ENCODE measurements around the gene CPEB4.
A peak's percentile ranks its signal among the peaks of the same experiment; 100 is the strongest.

The CPEB4 gene

DNA sequence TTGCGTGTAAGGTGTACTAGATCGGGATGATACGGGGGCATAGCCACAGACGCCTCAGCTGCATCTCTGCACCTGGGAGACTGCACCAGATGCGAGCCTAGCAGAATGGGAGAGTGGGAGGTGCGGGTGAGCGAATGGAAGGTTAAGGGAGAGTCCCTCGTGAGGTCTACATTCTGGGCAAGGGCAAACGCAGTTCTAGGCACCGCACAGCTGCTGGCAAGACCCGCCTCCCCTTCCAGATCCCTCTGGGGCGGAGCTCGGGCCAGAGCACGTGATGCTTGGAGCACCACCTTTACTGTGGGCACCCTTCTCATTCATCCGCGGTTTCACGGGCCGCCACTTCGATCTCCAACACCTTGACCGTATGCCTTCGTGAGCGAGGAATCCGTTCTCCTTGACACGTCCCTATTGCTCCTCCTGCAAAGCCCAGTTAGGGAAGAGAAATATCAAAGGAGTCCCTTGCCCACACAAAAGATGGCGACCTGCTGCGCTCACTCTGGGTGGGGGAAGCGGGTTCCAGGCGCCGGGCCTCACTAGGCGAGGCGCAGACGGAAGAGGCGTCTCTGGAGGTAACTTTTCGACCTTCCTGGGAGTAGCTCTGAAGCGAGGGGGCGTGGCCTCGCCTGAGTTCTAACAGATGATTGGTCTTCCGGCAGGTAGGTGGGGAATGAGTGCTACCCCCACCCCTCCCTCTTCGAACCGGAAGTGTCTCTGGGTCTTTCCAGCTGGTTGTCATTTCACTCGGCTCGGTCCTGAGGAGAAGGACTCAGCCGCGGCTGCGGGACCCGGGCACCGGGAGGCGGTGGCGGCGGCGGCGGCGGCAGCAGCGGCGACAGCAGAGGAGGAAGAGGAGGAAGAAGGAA lies at the start of gene CPEB4:
Gene CPEB4, plus strand, starts transcription at position 740 of the 863 bp plus-strand sequence. CDS start 1,385 bp downstream, outside the sequence.
- peak; percentile 93 to 95 (median 95) for DNase-seq (ENCODE audit: low read depth in 3 of 3)

DNA sequence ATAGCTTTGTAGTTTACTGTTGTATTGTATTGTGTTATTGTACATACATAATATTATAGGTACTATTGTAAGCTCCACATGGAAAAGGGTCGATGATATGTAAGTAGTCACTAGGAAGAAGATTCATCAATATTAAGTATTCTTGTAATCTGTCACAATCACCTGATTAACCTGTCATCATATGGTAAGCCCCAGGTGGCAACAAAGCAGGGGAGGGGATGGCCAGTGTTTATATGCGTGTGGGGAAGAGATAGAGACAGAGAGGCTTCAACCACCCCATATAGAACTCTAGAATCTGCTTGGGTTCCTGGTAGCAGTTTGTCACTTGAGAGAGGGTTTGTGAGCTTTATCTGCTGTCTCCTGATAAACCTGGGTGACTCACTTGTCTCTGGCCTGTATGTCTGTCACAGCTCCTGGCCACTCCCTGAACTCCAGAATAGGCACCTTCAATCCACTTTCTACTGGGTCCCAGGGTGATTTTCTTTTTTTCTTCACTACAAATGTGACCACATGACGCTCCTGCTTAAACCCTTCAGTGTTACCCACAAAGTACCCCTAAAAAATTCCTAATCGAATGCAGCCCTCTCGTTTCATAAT lies 48.9 kb upstream of the CPEB4 start:
- DNase-seq (ENCODE audit: low read depth in 3 of 3), result no peak

DNA sequence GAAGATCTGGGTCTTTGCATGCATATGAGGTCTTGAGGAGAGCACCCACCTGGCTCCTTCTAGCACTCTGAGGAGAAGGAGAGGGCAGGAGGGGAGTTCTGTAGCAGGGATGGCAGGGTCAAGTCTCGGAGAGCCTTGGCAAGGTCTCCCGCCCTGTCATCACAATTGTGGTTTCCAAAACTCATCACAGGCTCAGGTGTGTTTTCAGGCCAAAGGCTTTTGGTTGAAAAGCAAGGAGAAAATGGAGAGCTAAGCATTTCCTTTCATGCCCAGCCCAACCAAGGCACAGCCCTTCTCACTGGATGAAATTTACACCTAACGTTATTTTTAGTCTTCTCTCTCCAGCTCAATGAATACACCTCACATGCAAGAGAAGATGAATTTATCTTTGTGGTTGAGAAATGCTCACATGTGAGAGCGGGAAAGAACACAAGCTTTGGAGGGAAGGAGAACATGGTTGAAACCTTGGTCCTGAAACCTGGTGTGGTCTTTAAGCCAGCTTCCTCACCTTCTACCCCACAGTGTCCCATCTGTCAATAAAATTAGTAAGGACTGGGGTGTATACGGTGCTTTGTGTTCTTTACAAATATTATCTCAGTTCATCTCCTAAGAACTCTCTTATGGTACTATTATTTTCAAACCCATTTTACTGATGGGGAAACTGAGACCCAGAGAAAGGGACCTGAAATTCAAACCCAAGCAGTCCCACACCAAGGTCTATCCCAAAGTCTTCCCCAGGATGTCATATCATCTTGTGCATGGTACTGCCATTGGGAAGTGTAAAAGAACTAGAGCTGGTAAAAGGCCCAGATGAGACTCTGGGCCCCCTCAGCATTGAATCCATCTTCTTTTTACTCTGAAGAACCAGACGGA lies 47.8 kb upstream of the CPEB4 start:
- DNase-seq (ENCODE audit: low read depth in 3 of 3), result no peak

DNA sequence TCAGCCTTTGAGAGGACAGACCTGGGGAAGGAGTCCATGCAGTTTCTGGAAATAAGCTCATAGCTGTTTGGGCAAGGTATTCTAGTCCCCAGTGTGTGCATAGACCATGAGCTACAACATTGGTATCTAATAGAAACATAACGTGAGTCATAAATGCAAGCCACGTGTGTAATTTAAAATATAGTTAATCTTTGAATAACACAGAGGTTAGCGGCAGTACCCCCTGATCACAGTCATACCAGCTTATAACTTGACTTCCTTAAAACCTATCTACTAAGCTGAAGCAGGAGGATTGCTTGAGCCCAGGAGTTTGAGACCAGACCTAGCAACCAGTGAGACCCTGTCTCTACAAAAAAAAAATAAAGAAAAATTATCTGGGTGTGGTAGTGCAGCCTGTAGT lies 46.4 kb upstream of the CPEB4 start:
- no peak for DNase-seq (ENCODE audit: low read depth in 3 of 3)

DNA sequence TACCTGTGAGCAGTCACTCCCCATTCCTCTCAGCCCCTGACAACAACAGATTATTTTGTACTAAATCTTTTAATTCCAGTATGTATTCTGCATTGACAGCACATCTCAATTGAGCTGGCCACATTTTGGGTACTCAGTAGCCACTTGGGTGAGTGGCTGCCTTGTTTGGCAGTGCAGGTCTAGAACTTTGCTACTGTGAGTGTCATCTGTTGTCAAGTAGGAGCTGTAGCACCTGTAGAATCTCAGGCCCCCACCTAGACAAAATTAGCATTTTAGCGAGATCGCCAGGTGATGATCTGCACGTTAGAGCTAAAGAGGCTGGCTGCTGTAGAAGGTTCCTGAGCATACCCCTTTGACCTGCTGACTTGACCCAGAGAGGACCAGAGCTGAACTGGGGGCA lies 44.4 kb upstream of the CPEB4 start:
- DNase-seq (ENCODE audit: low read depth in 3 of 3), result no peak

DNA sequence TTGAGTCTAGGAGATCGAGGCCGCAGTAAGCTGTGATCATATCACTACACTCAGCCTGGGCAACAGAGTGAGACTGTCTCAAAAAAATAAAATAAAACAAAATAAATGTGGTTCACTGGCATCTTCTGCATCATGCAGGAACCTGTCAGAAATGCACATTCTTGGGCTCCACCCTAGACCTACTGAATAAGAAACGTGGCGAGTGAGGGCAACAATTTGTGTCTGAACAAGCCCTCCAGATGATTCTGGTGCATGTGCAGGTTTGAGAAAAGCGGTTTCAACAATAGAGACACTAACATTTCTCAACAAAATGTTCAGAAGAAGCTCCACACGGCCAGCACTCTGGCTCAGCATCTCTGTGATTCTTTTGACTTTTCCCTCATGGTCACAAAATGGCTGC lies 42.8 kb upstream of the CPEB4 start:
- DNase-seq (ENCODE audit: low read depth in 3 of 3), result no peak

DNA sequence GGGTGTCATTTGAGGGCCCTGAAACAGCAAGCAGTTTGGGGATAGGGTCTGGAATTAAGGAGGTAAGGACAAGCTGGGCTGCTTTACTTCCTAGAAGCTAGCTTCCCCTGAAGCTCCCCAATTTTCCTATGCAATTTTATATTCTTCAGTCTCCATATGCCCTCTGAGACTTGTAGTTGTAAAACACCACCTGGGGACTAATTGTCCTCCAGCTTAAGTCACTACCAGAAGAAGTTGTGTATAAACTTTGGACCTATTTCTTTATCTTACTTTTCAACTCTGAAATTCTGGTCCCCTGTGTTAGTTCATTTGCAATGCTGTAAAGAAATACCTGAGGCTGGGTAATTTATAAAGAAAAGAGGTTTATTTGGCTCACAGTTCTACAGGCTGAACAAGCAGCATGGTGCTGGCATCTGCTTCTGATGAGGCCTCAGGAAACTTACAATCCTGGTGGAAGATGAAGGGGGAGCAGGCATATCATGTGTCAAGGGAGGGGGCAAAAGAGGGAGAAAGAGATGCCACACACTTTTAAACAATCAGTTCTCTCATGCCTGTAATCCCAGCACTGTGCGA lies 41.1 kb upstream of the CPEB4 start:
- DNase-seq (ENCODE audit: low read depth in 3 of 3), result no peak

DNA sequence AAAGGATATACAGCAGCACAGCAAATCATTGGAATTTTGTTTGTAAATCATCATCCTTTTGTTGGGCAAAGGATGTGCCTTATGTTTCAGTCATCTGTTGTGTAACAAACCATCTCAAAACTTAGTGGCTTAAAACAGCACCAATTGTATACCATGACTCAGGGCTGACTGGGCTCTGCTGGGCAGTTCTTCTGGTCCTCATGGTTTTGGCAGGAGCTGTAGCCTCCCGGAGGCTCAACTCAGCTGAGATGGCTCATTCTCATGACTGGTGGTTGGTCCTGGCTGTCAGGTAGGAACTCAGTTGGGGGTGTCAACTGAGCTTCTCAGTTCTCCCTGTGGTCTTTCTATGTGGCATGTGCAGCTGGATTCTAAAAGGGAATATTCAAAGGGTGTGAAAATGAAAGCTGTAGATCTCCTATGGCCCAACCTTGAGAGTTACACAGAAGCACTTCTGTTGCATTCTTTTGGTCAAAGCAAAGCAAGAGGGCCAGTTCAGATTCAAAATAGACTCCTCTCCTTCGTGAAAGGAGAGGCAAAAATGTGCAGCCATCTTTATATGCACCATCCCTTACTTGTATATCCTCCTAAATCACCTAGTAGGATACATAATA lies 39.1 kb upstream of the CPEB4 start:
- DNase-seq (ENCODE audit: low read depth in 3 of 3), result no peak

DNA sequence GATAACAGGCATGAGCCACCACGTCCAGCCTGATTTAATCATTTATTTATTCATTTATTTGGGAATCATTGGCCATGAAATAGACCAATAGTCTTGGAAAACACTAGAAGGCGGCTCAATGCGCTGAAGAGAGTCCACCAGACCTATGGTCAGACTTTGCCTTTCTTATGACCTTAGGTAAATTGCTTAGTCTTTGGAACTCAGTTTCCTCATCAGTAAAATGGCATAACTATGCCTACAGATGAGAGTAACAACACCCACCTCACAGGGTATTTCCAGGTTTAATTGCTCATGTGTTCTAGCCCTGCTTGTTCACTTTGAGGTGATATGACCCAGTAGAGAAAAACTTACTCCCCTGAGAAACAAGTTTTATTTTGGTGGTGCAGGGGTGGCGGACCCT lies 38.2 kb upstream of the CPEB4 start:
- DNase-seq (ENCODE audit: low read depth in 3 of 3), result no peak

DNA sequence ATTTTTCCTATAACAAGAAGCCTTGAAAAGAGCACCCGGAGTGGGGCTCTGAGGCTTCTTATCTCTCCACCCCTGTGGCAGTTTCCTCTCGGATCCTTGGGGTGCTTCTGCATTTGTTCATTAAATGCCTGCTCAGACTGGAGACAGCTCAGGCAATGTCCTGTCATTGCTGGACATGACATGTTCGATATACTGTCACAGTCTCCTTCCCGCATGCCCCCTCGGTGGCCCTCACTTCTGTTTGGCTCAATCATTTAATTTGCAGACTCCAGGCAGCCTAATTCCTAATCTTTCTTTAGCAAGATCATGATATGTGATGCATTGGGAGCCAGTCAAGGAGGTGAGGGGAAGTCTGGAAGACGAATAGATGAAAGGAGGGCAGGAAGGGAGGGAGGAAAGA lies 37.5 kb upstream of the CPEB4 start:
- no peak for DNase-seq (ENCODE audit: low read depth in 3 of 3)

DNA sequence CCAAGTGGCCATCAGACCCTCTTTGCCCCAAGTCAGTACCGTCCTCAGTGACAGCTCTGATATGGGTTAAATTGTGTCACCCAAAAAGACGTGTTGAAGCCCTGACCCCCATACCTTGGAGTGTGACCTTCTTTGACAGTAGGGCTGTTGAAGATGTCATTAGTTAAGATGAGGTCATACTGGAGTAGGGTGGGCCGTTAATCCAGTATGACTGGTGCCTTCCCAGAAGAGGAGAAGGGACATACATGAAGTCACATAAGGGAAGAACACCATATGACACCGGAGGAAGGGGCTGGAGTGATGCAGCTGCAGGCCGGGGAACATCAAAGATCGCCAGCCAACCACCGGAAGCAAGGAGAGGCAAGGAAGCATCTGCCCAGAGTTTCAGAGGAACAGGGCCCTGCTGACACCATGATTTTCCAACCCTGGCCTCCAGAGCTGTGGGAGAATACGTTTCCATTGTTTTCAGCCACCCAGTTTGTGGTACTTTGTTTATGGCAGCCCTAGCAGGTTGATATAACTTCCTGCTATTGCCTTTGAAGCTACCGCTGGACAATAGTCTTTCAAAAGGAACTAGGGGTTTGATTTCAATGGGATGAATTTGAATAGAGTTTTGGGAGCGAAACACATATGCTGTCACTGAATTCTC lies 36.4 kb upstream of the CPEB4 start:
- DNase-seq (ENCODE audit: low read depth in 3 of 3), result no peak

DNA sequence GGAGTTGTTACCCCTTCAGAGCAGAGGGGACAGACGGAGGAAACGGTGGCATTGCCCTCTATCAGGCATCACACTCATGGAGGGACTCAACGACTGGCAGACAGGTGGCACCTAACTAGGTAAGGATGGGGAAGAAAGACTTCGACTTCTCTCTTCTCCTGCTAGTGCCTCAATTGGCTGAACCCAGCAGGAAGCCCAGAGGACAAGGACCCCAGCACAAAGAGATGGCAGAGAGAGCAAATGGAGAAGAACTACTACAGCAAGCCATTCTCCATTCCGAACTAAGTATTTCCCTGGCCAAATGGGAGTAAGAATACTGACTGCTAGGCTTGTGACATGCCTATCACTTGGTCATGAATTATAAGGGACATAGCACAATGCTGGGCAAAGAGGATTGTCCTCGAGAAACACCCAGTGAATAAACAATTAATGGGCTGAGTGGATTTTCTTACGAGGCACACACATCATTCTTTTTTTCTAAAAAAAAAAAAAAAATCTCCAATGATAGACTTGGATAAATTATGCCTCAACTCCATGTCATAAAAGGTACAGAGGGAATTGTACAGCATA lies 35.3 kb upstream of the CPEB4 start:
- DNase-seq (ENCODE audit: low read depth in 3 of 3), result no peak

DNA sequence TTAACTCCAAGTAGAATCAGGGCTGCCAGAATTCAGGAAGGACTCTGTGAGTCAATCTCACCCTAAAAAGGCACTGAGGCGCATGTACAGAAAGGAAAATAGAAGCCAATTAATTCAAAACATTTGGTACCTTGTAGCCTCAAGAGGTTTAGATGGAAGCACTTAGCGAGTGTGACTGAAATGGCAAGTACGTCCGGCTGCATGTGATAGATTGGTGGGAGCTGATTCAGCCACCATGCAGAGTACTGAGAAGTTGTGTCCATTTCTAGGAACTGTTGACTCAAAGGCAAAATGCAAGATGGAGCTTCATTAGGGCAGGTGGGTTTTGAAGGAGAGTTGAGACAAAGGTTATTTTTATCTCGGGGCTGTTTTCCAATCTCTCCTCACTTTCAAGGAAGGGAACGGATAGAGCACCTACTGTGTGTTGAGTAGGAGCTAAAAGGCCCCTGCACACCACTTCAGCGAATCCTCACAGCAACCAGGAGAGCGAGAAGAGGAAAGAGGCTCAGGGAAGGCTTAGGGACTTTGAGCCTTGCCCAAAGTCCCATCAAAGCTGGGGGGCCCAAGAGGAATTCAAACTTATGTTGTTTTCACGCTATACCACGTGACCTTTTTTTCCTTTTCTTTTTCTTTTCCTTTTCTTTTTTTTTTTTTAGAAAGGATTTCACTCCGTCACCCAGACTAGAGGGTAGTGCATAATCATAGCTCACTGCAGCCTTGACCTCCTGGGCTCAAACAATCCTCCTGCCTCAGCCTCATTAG lies 34.6 kb upstream of the CPEB4 start:
- no peak for DNase-seq (ENCODE audit: low read depth in 3 of 3)

DNA sequence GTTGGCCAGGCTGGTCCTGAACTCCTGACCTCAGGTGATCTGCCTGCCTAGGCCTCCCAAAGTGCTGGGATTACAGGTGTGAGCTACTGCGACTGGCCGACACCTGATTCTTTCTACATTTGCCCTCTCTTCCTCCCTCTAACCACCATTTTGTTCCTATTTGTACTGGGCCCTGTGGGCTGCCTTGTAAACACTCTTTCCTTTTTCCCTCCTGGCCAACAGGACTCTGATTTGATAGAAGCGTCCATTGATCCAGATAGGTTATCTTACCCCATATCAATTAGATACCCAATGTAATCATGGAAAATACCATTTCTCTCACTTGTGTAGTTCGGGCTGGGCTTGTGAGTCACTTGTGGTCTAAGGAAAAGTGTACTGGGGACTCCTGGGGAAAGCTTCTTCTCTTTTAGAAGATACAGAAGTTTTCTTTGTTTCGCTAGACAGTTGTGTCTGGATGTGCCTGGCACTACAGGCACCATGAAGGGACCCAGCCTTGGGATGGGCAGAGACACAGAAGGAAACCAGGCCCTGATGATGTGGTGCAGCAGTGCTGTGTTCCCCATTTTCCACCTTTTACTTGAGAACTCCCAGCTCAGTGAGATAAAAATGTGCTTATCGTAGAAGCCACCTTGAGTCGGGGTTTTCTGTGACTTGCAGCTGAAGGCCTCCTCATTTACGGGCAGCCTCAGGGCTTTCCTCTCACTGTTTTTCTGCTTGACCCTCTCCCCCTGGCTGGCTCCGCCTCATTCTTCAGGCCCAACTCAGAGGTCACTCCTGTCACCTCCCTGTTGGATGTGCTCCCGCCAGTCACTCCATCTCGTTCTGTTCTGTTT lies 32.8 kb upstream of the CPEB4 start:
- DNase-seq (ENCODE audit: low read depth in 3 of 3), result no peak

DNA sequence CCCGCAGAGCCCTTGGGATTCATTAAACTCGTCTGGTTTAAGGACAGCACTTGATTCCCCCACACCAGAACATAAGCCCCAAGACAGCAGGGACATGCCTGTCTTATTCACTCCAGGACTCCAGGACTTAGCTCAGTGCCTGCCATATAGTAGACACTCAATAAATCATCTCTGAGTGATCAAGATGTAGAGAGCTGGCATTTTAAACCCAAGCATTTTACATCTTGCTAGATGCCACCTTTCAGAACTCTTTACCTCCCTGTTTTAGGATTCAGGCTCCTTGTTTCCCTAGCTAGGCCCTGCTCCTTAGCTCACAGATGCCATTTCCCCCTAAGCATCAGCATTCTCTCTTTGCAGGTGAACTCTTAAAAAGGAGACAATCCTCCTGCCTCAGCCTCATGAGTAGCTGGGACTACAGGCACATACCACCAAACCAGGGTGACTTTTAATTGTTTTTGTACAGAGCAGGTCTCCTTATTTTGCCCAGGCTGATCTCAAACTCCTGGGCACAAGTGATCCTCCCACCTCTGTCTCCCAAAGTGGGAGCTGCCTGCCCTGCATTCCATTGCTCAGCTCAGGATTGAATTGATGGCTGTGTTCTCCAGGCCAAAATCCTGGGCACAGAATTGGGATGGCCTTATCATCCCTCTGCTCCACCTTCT lies 32.0 kb upstream of the CPEB4 start:
- no peak for DNase-seq (ENCODE audit: low read depth in 3 of 3)

DNA sequence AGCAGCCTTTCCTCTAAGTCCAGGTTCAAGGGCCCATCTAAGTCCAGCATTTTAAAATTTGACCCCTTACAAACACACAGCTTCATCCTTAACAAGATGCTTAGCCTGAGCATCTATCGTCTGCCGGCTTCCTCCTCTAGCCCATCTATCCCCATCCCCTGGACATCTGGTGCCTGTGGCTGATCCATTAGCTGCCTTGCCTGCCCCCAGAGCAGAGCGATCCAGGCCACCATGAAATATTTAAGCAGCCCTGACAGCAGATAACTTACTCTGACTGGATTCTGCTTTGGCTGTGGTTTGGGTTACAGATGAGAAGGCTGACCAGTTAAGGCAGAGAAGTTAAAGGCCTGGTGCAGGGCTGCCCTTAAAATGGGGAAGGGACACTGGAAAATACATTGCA lies 30.9 kb upstream of the CPEB4 start:
- no peak for DNase-seq (ENCODE audit: low read depth in 3 of 3)

DNA sequence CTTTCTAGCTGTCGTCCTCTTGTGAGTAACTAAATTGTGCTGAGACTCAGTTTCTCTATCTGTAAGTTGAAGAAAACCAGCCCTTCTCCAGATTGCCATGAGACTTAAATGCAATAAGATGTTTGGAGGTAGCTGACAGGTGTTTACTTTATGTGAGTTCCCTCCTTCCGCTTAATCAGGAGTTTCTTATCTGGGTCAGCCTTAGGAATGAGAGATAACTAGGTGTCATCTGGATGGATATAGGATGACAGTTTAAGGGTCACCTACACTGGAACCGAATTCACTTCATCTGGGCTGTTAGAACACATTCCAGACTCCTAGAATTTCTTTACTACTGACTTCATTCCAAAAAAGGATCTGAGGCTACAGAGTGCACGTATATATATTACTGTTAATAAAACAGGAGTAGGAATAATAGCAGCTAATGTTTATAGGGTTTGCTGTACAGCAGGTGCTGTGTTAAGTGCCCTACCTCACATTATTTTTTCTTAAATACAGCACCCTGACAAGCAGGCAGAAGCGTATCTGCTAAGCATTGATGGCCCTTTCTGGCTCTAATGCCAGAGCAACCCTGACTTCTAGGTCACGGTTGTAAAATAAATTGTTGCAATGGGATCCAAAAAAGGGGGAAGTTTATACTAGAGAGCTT lies 30.0 kb upstream of the CPEB4 start:
- DNase-seq (ENCODE audit: low read depth in 3 of 3), result no peak
